ENCODE data around the gene OSTM1. TPM values are rescaled to one million over a fixed set of nuclear protein-coding genes. Genes with fewer than 3 reads are reported as not detected.

Gene OSTM1
- total and polyA plus RNA-seq, 12 donors = 17.3 to 57.9 (median 37.1) TPM

GRCh38 chr6:108039681-108040080 is 34.9 kb downstream of the OSTM1 start:
- Histone ChIP-seq H3K27ac (no peak overlapping the region), H3K9me3 (no peaks in the 10 kb centered on the region), H3K4me1 (no peaks in the 10 kb centered on the region), H3K36me3 (peaks cover 0 to 94% (median 14%) of the 10 kb centered on the region in 9 donors), H3K27me3 (no peaks in the 10 kb centered on the region), H3K4me3 (no peak overlapping the region)
- intact Hi-C loops (cut with DNase I) = no loop called here
- TF ChIP-seq CTCF (IDR thresholded peaks at IDR 0.05) = no peak
- no peak for ATAC-seq
- WGBS, 2 donors = 94 to 96% methylated on average over 7 to 8 of the region's 8 CpGs
- no peak for DNase-seq

- no peak overlapping the region for H3K27ac ChIP-seq
- WGBS, 2 donors = 86 to 87% methylated on average over 4 of the region's 4 CpGs
- no peak overlapping the region for H3K4me3 ChIP-seq
- H3K9me3 ChIP-seq = no peaks in the 10 kb centered on the region
- no peaks in the 10 kb centered on the region for H3K4me1 ChIP-seq
- no peaks in the 10 kb centered on the region for H3K27me3 ChIP-seq
- peaks cover 0 to 89% (median 8%) of the 10 kb centered on the region in 9 donors for H3K36me3 ChIP-seq
- no peak for ATAC-seq
- no peak for DNase-seq
- TF ChIP-seq CTCF (IDR thresholded peaks at IDR 0.05) = no peak
- intact Hi-C loops (cut with DNase I) = no loop called here
Measured at GRCh38 chr6:108036884-108037283, 37.7 kb downstream of the OSTM1 start.

- 96 to 98% methylated on average over 10 of the region's 10 CpGs for WGBS, 2 donors
- ATAC-seq = no peak
Measured at GRCh38 chr6:108031968-108032367, 42.6 kb downstream of the OSTM1 start.

GRCh38 chr6:108030211-108030610 is 44.3 kb downstream of the OSTM1 start:
- TF ChIP-seq CTCF (IDR thresholded peaks at IDR 0.05) = no peak
- peaks cover 0 to 32% (median 0%) of the 10 kb centered on the region in 9 donors for H3K36me3 ChIP-seq
- no peak overlapping the region for H3K4me3 ChIP-seq
- DNase-seq (no peak), ATAC-seq (no peak)
- intact Hi-C loops (cut with DNase I) = no loop called here
- no peaks in the 10 kb centered on the region for H3K9me3 ChIP-seq
- 80 to 92% methylated on average over 1 of the region's 1 CpG for WGBS, 2 donors
- H3K4me1 ChIP-seq = no peaks in the 10 kb centered on the region
- no peak overlapping the region for H3K27ac ChIP-seq
- H3K27me3 ChIP-seq = no peaks in the 10 kb centered on the region

More at GRCh38 chr6:108031968-108032367, 42.6 kb downstream of the OSTM1 start:
- Histone ChIP-seq H3K36me3 (peaks cover 0 to 48% (median 0%) of the 10 kb centered on the region in 9 donors), H3K27ac (no peak overlapping the region), H3K9me3 (no peaks in the 10 kb centered on the region), H3K4me3 (no peak overlapping the region), H3K4me1 (no peaks in the 10 kb centered on the region), H3K27me3 (no peaks in the 10 kb centered on the region)
- no peak for DNase-seq
- intact Hi-C loops (cut with DNase I) = no loop called here
- no peak for TF ChIP-seq CTCF (IDR thresholded peaks at IDR 0.05)
